Measurements from ENCODE around the gene CTR9. TPM values are rescaled to one million over a fixed set of nuclear protein-coding genes. Genes with fewer than 3 reads are reported as not detected.

The CTR9 gene
- total RNA-seq, 3 donors from 2014 or later (not counting 1 experiment from before 2014, with no cell fraction given): 30.6 to 47.3 (median 38.0) TPM

GRCh38 chr11:10725114-10725906 lies 25.7 kb upstream of the CTR9 start:
- TF ChIP-seq CTCF (IDR thresholded peaks at IDR 0.05): no peak
- H3K36me3 ChIP-seq (ENCODE audit: control insufficient read depth, insufficient read depth, low read length): no peaks in the 10 kb centered on the region
- ATAC-seq: peak in 1 of 3 donors; percentile 38
- H3K4me3 ChIP-seq (ENCODE audit: low read length): no peak overlapping the region
- 42% methylated on average over 7 of the region's 9 CpGs for WGBS (ENCODE audit: insufficient coverage)
- Mint-ChIP-seq H3K9me3 (no peaks in the 10 kb centered on the region), H3K36me3 (no peaks in the 10 kb centered on the region), H3K4me1 (no peaks in the 10 kb centered on the region), H3K27me3 (ENCODE audit: low read depth in 2 of 2) (peaks cover 8 to 16% of the 10 kb centered on the region in 2 donors), H3K4me3 (no peak overlapping the region), H3K27ac (no peak overlapping the region)
- peak in 1 of 2 donors; percentile 40 for DNase-seq
- no peaks in the 10 kb centered on the region for H3K4me1 ChIP-seq (ENCODE audit: control insufficient read depth, insufficient read depth, low read length)
- no peak overlapping the region for H3K27ac ChIP-seq (ENCODE audit: low read length)
- no peaks in the 10 kb centered on the region for H3K9me3 ChIP-seq (ENCODE audit: control insufficient read depth, insufficient read depth, low read length)
- intact Hi-C loops (cut with micrococcal nuclease): no loop called here
- no peaks in the 10 kb centered on the region for H3K27me3 ChIP-seq (ENCODE audit: control insufficient read depth, insufficient read depth, low read length)

- H3K4me3 Mint-ChIP-seq: no peak overlapping the region
- no peak overlapping the region for H3K27ac ChIP-seq (ENCODE audit: low read length)
- H3K27ac Mint-ChIP-seq: no peak overlapping the region
- H3K4me1 Mint-ChIP-seq: no peaks in the 10 kb centered on the region
- peaks cover 8 to 18% of the 10 kb centered on the region in 2 donors for H3K27me3 Mint-ChIP-seq (ENCODE audit: low read depth in 2 of 2)
- no peaks in the 10 kb centered on the region for H3K27me3 ChIP-seq (ENCODE audit: control insufficient read depth, insufficient read depth, low read length)
- intact Hi-C loops (cut with micrococcal nuclease): no loop called here
- no peak for ATAC-seq
- no peak for DNase-seq
- no peaks in the 10 kb centered on the region for H3K4me1 ChIP-seq (ENCODE audit: control insufficient read depth, insufficient read depth, low read length)
- TF ChIP-seq CTCF (IDR thresholded peaks at IDR 0.05): no peak
- no peaks in the 10 kb centered on the region for H3K36me3 ChIP-seq (ENCODE audit: control insufficient read depth, insufficient read depth, low read length)
- H3K9me3 Mint-ChIP-seq: no peaks in the 10 kb centered on the region
- no peak overlapping the region for H3K4me3 ChIP-seq (ENCODE audit: low read length)
- no peaks in the 10 kb centered on the region for H3K36me3 Mint-ChIP-seq
- H3K9me3 ChIP-seq (ENCODE audit: control insufficient read depth, insufficient read depth, low read length): no peaks in the 10 kb centered on the region
These were observed 25.2 kb upstream of the CTR9 start for GRCh38 chr11:10725907-10726253.

- no peaks in the 10 kb centered on the region for H3K9me3 Mint-ChIP-seq
These were observed 23.7 kb upstream of the CTR9 start for GRCh38 chr11:10727146-10727851.

More at GRCh38 chr11:10727146-10727851, 23.7 kb upstream of the CTR9 start:
- no peak for DNase-seq
- H3K36me3 Mint-ChIP-seq: no peaks in the 10 kb centered on the region
- 93% methylated on average over 4 of the region's 4 CpGs for WGBS (ENCODE audit: insufficient coverage)
- no peaks in the 10 kb centered on the region for H3K9me3 ChIP-seq (ENCODE audit: control insufficient read depth, insufficient read depth, low read length)
- H3K27me3 Mint-ChIP-seq (ENCODE audit: low read depth in 2 of 2): peaks cover 6 to 18% of the 10 kb centered on the region in 2 donors
- no peak overlapping the region for H3K27ac ChIP-seq (ENCODE audit: low read length)
- intact Hi-C loops (cut with micrococcal nuclease): no loop called here
- no peak overlapping the region for H3K4me3 Mint-ChIP-seq
- H3K27ac Mint-ChIP-seq: no peak overlapping the region
- H3K27me3 ChIP-seq (ENCODE audit: control insufficient read depth, insufficient read depth, low read length): no peaks in the 10 kb centered on the region
- H3K36me3 ChIP-seq (ENCODE audit: control insufficient read depth, insufficient read depth, low read length): no peaks in the 10 kb centered on the region
- H3K4me3 ChIP-seq (ENCODE audit: low read length): no peak overlapping the region
- ATAC-seq: no peak
- H3K4me1 Mint-ChIP-seq: no peaks in the 10 kb centered on the region
- no peak for TF ChIP-seq CTCF (IDR thresholded peaks at IDR 0.05)
- H3K4me1 ChIP-seq (ENCODE audit: control insufficient read depth, insufficient read depth, low read length): no peaks in the 10 kb centered on the region
